Right ventricle myocardium inferior (tissue), 1 donor: Measurements from ENCODE around the gene SNRNP35. TPM values are rescaled to one million over a fixed set of nuclear protein-coding genes. Genes with fewer than 3 reads are reported as not detected.
"Not testable (repeated sequence)": the region's sequence is repeated elsewhere in the genome, so short reads cannot be mapped to it uniquely, and the experiment has no call there.

Source experiments
- ATAC-seq: fragments of 200-7000 bp; cut with Tn5 transposase; one replicate; pipeline ENCODE4 v1.9.1; 2020; ENCODE audit warnings: mild to moderate bottlenecking, moderate library complexity
- DNase-seq: peaks from one replicate; pipeline ENCODE4 v3.0.0; 2021; ENCODE audit errors: missing footprints
- intact Hi-C: fragments of 100-400 bp; cut with DNase I; formaldehyde crosslinking; loops from one replicate; pipeline ENCODE4 v1.11.0; 2022
- total RNA-seq: library from RNA; stranded (reverse); fragmentation: NEBNext Ultra II Directional; extraction: Animal tissue kit (Norgen Biotek cat#: 25700); gene quantifications from one replicate; pipeline ENCODE4 v1.2.1, GENCODE V29; 2021
- donor health status: DM: no; HTN: yes; CAD: no; lungs with severe emphysema.

The SNRNP35 gene
- total RNA-seq, 1 donor from 2014 or later, result 23.0 TPM

DNA sequence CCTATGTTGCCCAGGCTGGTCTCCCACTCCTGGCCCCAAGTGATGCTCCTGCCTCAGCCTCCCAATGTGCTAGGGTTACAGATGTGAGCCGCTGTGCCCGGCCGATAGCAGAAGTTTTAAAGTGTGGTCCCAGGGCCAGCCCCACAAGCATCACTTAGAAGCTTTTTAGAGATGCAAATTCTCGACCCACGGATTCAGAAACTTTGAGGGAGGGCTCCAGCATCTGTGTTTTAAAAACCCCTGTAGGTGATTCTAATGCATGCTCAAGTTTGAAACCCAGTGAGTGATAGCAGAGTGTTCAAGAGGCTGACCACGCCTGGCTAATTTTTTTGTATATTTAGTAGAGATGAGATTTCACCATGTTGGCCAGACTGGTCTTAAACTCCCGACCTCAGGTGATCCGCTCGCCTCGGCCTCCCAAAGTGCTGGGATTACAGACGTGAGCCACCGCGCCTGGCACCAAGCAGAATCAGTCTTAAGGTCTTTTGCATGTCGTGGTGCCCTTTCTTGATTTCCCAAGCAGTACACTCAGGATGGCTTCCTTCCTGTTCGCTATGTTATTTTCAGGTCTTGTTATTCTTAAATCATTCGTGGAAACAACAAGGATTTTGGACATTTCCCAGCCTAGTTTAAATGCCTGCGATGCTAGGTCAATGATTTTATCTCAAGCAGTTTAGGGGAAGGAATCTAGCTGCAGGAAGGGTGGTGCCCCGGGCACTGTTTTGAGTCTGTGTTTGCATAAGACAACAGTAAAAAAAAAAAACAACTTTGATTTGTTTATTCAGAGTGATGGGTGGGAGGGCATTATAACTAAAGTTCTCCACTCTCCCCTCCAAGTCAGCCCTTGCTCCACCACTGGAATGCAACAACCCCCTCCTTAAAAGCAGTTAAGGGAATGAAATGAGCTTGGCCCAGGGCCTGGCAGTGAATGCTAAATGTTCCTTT is 12.3 kb upstream of the SNRNP35 start:
- no peak for DNase-seq
- ATAC-seq, result peak; percentile 40
- intact Hi-C loops, result no loop called here

- ATAC-seq (no peak), DNase-seq (no peak)
- intact Hi-C loops, result no loop called here
Observed at GRCh38 chr12:123446333-123446713, 11.6 kb upstream of the SNRNP35 start.

DNA sequence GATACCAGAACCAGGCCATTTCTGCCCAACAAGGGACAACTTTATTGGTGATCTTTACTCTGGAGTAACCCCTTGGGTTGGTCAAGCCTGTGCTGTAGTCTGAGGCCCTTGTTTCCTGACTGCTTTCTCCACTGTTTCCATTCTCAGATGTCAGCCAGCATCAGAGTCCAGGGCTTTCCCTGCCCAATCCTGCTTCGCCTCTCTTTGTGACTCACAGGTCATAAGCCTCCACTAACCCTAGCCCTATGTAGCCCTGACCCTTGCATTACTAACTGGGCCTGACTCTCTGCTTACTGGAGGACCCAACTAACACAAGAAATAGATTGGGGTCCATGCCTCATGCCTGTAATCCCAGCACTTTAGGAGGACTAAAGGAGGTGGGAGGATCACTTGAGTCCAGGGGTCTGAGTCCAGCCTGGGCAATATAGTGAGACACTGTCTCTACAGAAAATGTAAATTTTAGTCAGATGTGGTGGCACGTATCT is 8.6 kb upstream of the SNRNP35 start:
- no peak for DNase-seq
- intact Hi-C loops, result no loop called here
- no peak for ATAC-seq

DNA sequence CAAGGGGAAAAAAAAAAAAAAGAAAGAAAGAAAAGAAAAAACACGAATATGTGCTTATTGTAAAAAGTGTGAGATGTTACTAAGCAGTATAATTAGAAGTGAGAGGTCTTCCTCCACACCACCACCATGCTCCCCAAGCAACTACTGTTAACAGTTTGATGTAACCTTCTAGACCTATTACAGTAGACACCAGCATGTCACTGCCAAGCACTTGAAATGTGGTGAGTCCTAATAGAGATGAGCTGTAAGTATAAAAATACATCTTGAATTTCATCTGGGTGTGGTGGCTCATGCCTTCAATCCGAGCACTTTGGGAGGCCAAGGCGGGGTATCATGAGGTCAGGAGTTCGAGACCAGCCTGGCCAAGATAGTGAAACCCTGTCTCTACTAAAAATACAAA is 8.1 kb upstream of the SNRNP35 start:
- DNase-seq (no peak), ATAC-seq (no peak)
- intact Hi-C loops, result no loop called here

DNA sequence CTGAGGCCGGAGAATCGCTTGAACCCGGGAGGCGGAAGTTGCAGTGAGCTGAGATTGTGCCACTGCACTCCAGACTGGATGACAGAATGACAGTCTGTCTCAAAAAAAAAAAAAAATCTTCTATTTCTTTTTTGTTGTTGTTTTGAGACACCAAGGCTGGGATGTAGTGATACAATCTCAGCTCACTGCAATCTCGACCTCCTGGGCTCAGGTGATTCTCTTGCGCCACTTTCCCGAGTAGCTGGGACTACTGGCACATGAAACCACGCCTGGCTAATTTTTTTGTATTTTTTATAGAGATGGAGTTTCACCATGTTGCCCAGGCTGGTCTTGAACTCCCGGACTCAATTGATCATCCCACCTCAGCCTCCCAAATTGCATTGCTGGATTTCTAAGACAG is 7.3 kb upstream of the SNRNP35 start:
- intact Hi-C loops, result no loop called here
- ATAC-seq (no peak), DNase-seq (no peak)

GRCh38 chr12:123452276-123452550 is 5.7 kb upstream of the SNRNP35 start:
- ATAC-seq, intact Hi-C loops, DNase-seq: not testable (repeated sequence)

DNA sequence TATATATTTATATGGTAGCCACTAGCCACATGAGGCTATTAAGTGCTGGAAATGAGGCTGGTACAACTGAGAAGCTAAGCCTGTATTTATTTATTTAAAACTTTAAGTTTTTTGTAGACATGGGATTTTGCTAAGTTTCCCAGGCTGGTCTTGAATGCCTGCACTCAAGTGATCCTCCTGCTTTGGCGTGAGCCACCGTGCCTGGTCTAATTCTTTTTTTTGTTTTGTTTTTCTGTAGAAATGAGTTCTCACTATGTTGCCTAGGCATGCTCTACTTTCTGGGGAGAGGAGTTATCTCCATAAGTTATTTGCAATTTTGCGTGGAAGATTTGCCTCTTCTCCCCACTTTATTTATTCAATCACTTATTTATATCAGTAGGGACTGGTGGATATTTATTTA is 4.8 kb upstream of the SNRNP35 start:
- DNase-seq, result no peak

DNA sequence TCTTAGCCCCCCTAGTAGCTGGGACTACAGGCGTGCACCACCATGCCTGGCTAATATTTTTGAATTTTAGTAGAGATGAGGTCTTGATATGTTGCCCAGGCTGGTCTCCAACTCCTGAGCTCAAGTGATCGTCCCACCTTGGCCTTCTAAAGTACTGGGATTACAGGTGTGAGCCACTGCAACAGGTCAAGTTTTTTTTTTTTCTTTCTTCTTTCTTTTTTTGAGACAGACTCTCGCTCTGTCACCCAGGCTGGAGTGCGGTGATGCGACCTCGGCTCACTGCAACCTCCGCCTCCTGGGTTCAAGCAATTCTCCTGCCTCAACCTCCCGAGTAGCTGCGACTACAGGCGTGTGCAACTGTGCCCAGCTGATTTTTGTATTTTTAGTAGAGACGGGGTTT is 5.2 kb downstream of the SNRNP35 start:
- ATAC-seq, intact Hi-C loops, DNase-seq: not testable (repeated sequence)

More for the DNA sequence above, 4.8 kb upstream of the SNRNP35 start:
- ATAC-seq, result no peak
- intact Hi-C loops, result no loop called here

DNA sequence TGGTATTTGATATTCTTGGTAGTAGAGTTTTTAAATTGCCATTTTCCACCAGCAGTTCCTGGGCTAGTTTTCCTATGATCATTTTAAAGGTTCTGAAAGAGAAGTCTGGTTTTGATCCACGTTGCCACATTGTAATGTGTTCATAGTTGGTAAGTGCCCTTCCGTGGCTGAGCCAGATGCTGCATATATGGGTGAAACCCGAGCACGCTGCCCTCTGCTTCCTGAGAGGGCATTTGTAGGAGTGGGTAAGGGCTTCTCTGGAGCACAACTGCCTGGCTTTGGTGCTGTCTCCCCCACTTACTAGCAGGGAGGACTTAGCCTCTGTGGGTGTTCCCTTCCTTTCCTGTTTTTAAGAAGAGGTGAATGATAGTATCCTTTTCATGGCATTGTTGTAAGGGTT is 7.1 kb downstream of the SNRNP35 start:
- ATAC-seq, result peak; percentile 62
- intact Hi-C loops, result no loop called here
- DNase-seq, result no peak

DNA sequence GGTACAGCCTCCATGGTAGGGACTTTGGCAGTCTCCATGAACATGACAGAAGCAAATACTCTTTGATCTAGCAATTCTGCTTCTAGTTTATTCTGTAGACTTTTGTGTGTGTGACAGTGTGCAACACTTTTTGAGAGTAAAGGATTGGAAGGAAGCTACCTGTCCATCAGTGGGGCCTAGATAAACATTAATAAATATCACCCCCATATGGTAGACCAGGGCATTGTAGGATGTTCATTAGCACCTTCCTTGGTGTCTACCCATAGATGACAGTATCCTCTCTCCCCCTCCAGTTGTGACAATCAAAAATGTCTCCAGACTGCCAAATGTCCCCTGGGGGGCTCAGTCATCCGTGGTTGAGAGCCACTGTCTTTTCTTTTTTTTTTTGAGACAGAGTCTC is 10.8 kb downstream of the SNRNP35 start:
- intact Hi-C loops, result no loop called here
- no peak for DNase-seq
- no peak for ATAC-seq

DNA sequence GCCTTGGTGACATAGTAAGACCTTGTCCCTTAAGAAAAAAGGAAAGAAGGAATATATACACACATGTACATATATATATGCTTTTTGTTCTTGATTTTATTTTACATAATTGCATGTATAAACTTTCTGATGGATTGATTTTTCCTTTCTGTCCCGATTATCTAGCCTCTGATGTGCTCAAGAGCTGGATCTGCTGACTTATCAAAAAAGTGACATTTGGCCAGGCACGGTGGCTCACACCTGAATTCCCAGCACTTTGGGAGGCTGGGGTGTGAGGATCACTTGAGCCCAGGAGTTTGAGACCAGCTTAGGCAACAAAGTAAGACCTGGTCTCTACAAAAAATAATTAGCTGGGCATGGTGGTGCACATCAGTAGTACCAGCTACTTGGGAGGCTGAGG is 12.0 kb downstream of the SNRNP35 start:
- intact Hi-C loops, result no loop called here
- ATAC-seq (no peak), DNase-seq (no peak)

DNA sequence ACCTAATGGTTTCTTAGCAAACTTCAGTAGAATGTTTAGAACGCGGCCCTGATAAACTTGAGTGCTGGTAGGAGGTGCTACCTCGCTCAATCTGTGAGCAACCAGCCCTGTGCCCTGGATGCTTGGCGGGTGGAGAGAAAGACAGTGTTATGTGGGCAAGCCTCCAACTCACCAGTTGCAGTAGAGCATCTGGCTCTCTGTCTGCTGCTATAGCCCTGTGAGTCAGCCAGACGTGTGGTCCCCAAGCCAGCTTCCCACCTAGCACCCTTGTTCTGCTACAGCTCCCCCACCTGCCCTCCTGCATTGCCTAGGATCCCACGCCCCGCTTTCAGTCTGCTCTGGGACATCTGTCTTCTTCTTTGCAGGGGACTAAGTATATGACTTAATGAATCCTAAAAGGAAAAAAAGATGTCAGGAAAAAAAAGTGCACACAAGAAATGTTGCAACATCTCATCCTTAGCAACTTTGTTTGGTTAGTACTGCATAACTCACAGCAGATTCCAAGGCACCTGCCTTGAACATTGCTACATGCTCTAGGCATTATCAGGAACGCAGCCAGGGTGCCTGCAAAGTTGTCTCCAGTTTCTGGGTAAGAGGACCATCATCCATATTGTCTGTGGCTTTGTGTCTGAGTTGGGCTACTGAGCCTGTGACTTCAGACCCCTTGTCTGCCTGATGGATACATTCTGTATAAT is 13.6 kb downstream of the SNRNP35 start:
- ATAC-seq (peak; percentile 82), DNase-seq (no peak)
- intact Hi-C loops, result no loop called here

GRCh38 chr12:123472438-123472849 is 14.5 kb downstream of the SNRNP35 start:
- intact Hi-C loops, result no loop called here
- ATAC-seq (no peak), DNase-seq (no peak)

DNA sequence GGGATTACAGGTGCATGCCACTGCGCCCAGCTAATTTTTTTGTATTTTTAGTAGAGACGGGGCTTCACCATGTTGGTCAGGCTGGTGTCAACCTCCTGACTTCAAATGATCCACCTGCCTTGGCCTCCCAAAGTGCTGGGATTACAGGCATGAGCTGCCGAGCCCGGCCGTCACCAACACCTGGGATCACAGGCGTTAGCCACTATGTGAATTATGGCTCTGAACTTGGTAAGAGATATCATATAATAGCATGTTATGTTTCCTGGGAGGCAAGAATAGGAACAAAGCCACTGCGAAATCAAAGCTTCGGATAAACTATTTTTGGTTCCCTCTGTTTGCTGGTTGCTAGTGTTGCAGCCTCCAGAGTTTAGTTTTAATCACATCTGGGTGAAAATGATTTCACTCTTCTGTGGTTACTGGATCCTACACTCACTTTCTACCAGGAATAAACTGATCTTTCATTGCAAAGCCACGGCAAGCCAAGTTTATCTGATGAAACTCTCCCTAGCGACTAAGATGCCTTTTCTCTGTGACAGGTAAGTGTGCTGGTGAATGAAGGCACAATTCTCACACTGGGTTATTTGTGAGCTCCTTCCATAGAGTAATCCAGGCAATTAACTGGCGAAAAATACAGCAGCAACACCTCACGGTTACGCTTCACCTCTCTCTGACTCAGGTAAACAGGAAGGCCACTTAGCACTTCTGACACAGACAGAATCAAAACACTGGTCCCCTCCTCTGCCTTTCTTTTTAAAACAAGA is 16.7 kb downstream of the SNRNP35 start:
- ATAC-seq, result peak; percentile 53

DNA sequence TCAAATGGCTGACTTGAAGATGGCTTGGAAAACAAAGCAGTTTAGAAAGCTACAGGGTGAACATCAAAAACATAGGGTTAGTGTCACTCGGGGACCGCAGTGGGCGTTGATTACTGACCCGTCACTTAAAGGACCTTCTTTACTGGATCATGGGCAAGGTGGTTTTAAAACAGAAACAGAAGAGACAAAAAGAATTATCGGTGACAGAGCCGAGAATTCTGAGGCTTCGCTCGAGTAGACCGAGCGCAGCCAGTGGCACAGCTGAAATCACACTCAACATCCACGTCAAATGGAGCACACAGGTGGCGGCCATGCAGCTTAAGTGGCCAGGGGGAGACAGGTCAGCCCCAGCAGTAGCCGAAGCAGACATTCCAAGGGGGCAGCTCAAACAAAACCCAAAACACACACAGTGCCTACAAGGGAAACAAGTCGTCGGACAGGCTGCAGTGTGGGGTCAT is 17.3 kb downstream of the SNRNP35 start:
- no peak for DNase-seq
- intact Hi-C loops, result no loop called here
- ATAC-seq, result no peak

More for the DNA sequence above, 16.7 kb downstream of the SNRNP35 start:
- intact Hi-C loops, result loop anchor here (1.0 kb wide), 1 partner anchor 45 kb away; no protein-coding TSS in a partner anchor
- DNase-seq, result no peak

- intact Hi-C loops, result no loop called here
- DNase-seq (no peak), ATAC-seq (no peak)
Observed at GRCh38 chr12:123478069-123478468, 20.1 kb downstream of the SNRNP35 start.

- ATAC-seq (peak; percentile 82), DNase-seq (no peak)
- intact Hi-C loops, result loop anchor here (1.0 kb wide), 1 partner anchor 41 kb away; no protein-coding TSS in a partner anchor
Observed at GRCh38 chr12:123478762-123479161, 20.8 kb downstream of the SNRNP35 start.

GRCh38 chr12:123479442-123480180 is 21.7 kb downstream of the SNRNP35 start:
- ATAC-seq, result peak; percentile 43
- DNase-seq, result no peak
- intact Hi-C loops, result loop anchor here (1.0 kb wide), 1 partner anchor 40 kb away; no protein-coding TSS in a partner anchor
